IMR-90 (cell line): ENCODE results near the gene RASGRP2. TPM values are rescaled to one million over a fixed set of nuclear protein-coding genes. Genes with fewer than 3 reads are reported as not detected.

ENCODE experiments used
- ATAC-seq: fragments of 200-7000 bp; cut with Tn5 transposase; 2 replicates; pipeline ENCODE4 v1.9.1; 2020; ENCODE audit warnings: low read depth, mild to moderate bottlenecking, moderate library complexity
- BruUV-seq: library from RNA; stranded (reverse); fragments of 400-500 nt; replicated peaks from 2 replicates; lab custom pipeline; 2021; lab: Mats Ljungman, UMichigan
- CTCF ChIA-PET: fragments of 300-600 bp; formaldehyde crosslinking; extraction: SDS; loops from one replicate; lab custom pipeline; 2021; ENCODE audit warnings: antibody characterized with exemption; lab: Yijun Ruan, JAX
- POLR2A ChIA-PET: fragments of 300-600 bp; sonication (Branson Sonifier 250); formaldehyde crosslinking; loops from one replicate; lab custom pipeline; 2022; ENCODE audit warnings: antibody characterized with exemption; ENCODE audit not compliant: unreplicated experiment; lab: Charles Lee
- DNase-seq: peaks from one replicate; pipeline ENCODE4 v3.0.0; 2013
- H2AFZ ChIP-seq: replicated peaks from 2 replicates; pipeline ENCODE3; 2013; ENCODE audit warnings: low read length, mild to moderate bottlenecking; ENCODE audit not compliant: poor library complexity
- H2AK5ac ChIP-seq: 2 replicates; pipeline ENCODE4 v1.6.1; 2013; ENCODE audit warnings: low read depth, low read length, inconsistent platforms
- H2AK9ac ChIP-seq: replicated peaks from 2 replicates; pipeline ENCODE3; 2013; ENCODE audit warnings: mild to moderate bottlenecking, low read depth, low read length, moderate library complexity; ENCODE audit not compliant: poor library complexity
- H2BK120ac ChIP-seq: 2 replicates; pipeline ENCODE4 v1.6.1; 2013; ENCODE audit warnings: low read depth, low read length, inconsistent platforms
- H2BK15ac ChIP-seq: 3 replicates; pipeline ENCODE4 v1.6.1; 2013; ENCODE audit warnings: low read depth, low read length, inconsistent platforms
- H2BK20ac ChIP-seq: 2 replicates; pipeline ENCODE4 v1.6.1; 2013; ENCODE audit warnings: low read depth, mild to moderate bottlenecking, inconsistent platforms, low read length, moderate library complexity
- H2BK5ac ChIP-seq: 2 replicates; pipeline ENCODE4 v1.6.1; 2013; ENCODE audit warnings: mild to moderate bottlenecking, low read depth, low read length, inconsistent platforms; ENCODE audit not compliant: poor library complexity, severe bottlenecking
- H3K14ac ChIP-seq: replicated peaks from 2 replicates; pipeline ENCODE4 v1.6.1; 2013; ENCODE audit warnings: low read depth, low read length, inconsistent platforms
- H3K18ac ChIP-seq: 2 replicates; pipeline ENCODE4 v1.6.1; 2013; ENCODE audit warnings: low read depth, low read length, control low read depth
- H3K23ac ChIP-seq: 2 replicates; pipeline ENCODE4 v1.6.1; 2013; ENCODE audit warnings: low read depth, low read length, inconsistent platforms
- H3K27ac ChIP-seq: 2 replicates; pipeline ENCODE4 v1.5.1; 2013; ENCODE audit warnings: mild to moderate bottlenecking, control low read depth, low read length; ENCODE audit not compliant: insufficient read depth
- H3K27me3 ChIP-seq: 2 replicates; pipeline ENCODE4 v1.6.1; 2013; ENCODE audit warnings: low read length; ENCODE audit not compliant: control insufficient read depth, insufficient read depth
- H3K36me3 ChIP-seq: 2 replicates; pipeline ENCODE4 v1.6.1; 2013; ENCODE audit warnings: low read length, mixed read lengths; ENCODE audit not compliant: control insufficient read depth, insufficient read depth
- H3K4ac ChIP-seq: 2 replicates; pipeline ENCODE4 v1.6.1; 2013; ENCODE audit warnings: low read depth, low read length, inconsistent platforms
- H3K4me1 ChIP-seq: 2 replicates; pipeline ENCODE4 v1.6.1; 2013; ENCODE audit warnings: low read length, mixed read lengths; ENCODE audit not compliant: control insufficient read depth, insufficient read depth
- H3K4me2 ChIP-seq: 2 replicates; pipeline ENCODE4 v1.6.1; 2013; ENCODE audit warnings: low read depth, mild to moderate bottlenecking, control low read depth, low read length, moderate library complexity
- H3K4me3 ChIP-seq: 2 replicates; pipeline ENCODE4 v1.5.1; 2013; ENCODE audit warnings: low read depth, mild to moderate bottlenecking, control low read depth, low read length, moderate library complexity; ENCODE audit not compliant: insufficient read depth
- H3K56ac ChIP-seq: 2 replicates; pipeline ENCODE4 v1.6.1; 2013; ENCODE audit warnings: low read length, inconsistent platforms; ENCODE audit not compliant: insufficient read depth; ENCODE audit errors: extremely low read depth
- H3K79me1 ChIP-seq, 2 experiments: 2 replicates each; pipeline ENCODE4 v1.6.1; 2013; ENCODE audit warnings: low read length in 2 of 2, inconsistent platforms in 1 of 2, low read depth in 1 of 2
- H3K9ac ChIP-seq: 2 replicates; pipeline ENCODE4 v1.6.1; 2013; ENCODE audit warnings: low read depth, low read length, control low read depth
- H3K9me1 ChIP-seq: 2 replicates; pipeline ENCODE4 v1.6.1; 2013; ENCODE audit warnings: low read length, inconsistent platforms; ENCODE audit not compliant: insufficient read depth
- H3K9me3 ChIP-seq: 2 replicates; pipeline ENCODE4 v1.6.1; 2013; ENCODE audit warnings: low read length; ENCODE audit not compliant: control insufficient read depth, insufficient read depth
- H4K20me1 ChIP-seq: 2 replicates; pipeline ENCODE4 v1.6.1; 2013; ENCODE audit warnings: low read length, inconsistent platforms; ENCODE audit not compliant: insufficient read depth
- H4K5ac ChIP-seq: 2 replicates; pipeline ENCODE4 v1.6.1; 2013; ENCODE audit warnings: mild to moderate bottlenecking, low read depth, low read length, control low read depth
- H4K8ac ChIP-seq, 2 experiments: 2 replicates each; pipeline ENCODE4 v1.6.1; 2013; ENCODE audit warnings: low read depth in 2 of 2, low read length in 2 of 2, control low read depth in 1 of 2, inconsistent platforms in 1 of 2
- H4K91ac ChIP-seq: 2 replicates; pipeline ENCODE4 v1.6.1; 2013; ENCODE audit warnings: low read depth, low read length, inconsistent platforms; ENCODE audit not compliant: insufficient read depth
- CEBPB ChIP-seq: IDR thresholded peaks from 2 replicates; pipeline ENCODE4 v1.6.1; 2012; ENCODE audit warnings: low read depth, low read length, improper control_type of control experiment
- CHD1 ChIP-seq: IDR thresholded peaks from 2 replicates; pipeline ENCODE4 v1.6.1; 2012; ENCODE audit warnings: low read depth, low read length, improper control_type of control experiment
- FOS ChIP-seq: fragments of 150-350 bp; IDR thresholded peaks from 2 replicates; pipeline ENCODE4 v1.6.1; 2016; ENCODE audit warnings: low read depth, low read length
- MAFK ChIP-seq: IDR thresholded peaks from 2 replicates; pipeline ENCODE4 v1.6.1; 2012; ENCODE audit warnings: low read depth, low read length, improper control_type of control experiment
- MAZ ChIP-seq: IDR thresholded peaks from 2 replicates; pipeline ENCODE4 v1.6.1; 2012; ENCODE audit warnings: low read depth, mild to moderate bottlenecking, low read length, improper control_type of control experiment, moderate library complexity, borderline replicate concordance
- MXI1 ChIP-seq: IDR thresholded peaks from 2 replicates; pipeline ENCODE4 v1.6.1; 2012; ENCODE audit warnings: low read depth, mild to moderate bottlenecking, low read length, moderate library complexity, borderline replicate concordance
- RCOR1 ChIP-seq: IDR thresholded peaks from 2 replicates; pipeline ENCODE4 v1.6.1; 2012; ENCODE audit warnings: mild to moderate bottlenecking, low read length, improper control_type of control experiment; ENCODE audit not compliant: insufficient replicate concordance
- USF2 ChIP-seq: fragments of 150-350 bp; IDR thresholded peaks from 2 replicates; pipeline ENCODE4 v1.6.1; 2017; ENCODE audit warnings: mild to moderate bottlenecking, antibody characterized with exemption, low read length, low read depth
- WGBS, 2 experiments: methylation state at CpG; one replicate each; pipeline versions ENCODE4 v1.1.5 to v1.1.7; 2013; ENCODE audit warnings: missing lambda C conversion rate in 2 of 2; ENCODE audit not compliant: insufficient read length in 1 of 2; ENCODE audit errors: extremely low coverage in 2 of 2; 5-methylcytosine and 5-hydroxymethylcytosine counted together
- dilution Hi-C: fragments of 300-500 bp; cut with HindIII; formaldehyde crosslinking; loops from one replicate; pipeline ENCODE4 v1.14.3; 2018; ENCODE audit warnings: low sequenced_read_pairs; ENCODE audit not compliant: unreplicated experiment
- in situ Hi-C: fragments of 300-500 bp; cut with MboI; formaldehyde crosslinking; loops from 3 replicates; pipeline ENCODE4 v1.14.3; 2019; ENCODE audit warnings: low sequenced_read_pairs, inconsistent platforms, mixed read lengths
- intact Hi-C: fragments of 100-400 bp; cut with micrococcal nuclease; formaldehyde crosslinking; loops from 2 replicates; pipeline ENCODE4 v1.10.0; 2022
- polyA plus RNA-seq, 3 experiments: library from polyadenylated mRNA; depleted of rRNA; stranded (reverse); fragments of >200 nt; gene quantifications; 2 replicates each; pipeline ENCODE4 v1.2.3, GENCODE V29; 2012; ENCODE audit warnings: low replicate concordance in 1 of 3
- total RNA-seq: library from RNA; depleted of rRNA; stranded (reverse); fragments of >200 nt; gene quantifications from 2 replicates; pipeline ENCODE4 v1.2.3, GENCODE V29; 2012

The RASGRP2 gene
- total and polyA plus RNA-seq, 2 of the 4 experiments (the other 2 are of a cell fraction) = 1.2 TPM; not detected in 1

GRCh38 chr11:64741375-64742086 lies 2.4 kb downstream of the RASGRP2 start:
- H3K27me3 ChIP-seq = peaks cover 79% of the 10 kb centered on the region
- H3K18ac ChIP-seq = no peak overlapping the region
- no peaks in the 10 kb centered on the region; the same call in 1 of the 2 replicates for H4K20me1 ChIP-seq
- H3K27ac ChIP-seq = no peak overlapping the region
- TF ChIP-seq MAFK (no peak), USF2 (no peak), CEBPB (no peak), FOS (no peak), CHD1 (no peak), MXI1 (no peak), RCOR1 (no peak), MAZ (no peak)
- no peak overlapping the region for H3K9ac ChIP-seq
- H3K56ac ChIP-seq = no peak overlapping the region
- ChIA-PET POLR2A (no interaction called here), CTCF (no interaction called here)
- intact Hi-C loops (no loop called here), in situ Hi-C loops (no loop called here), dilution Hi-C loops (no loop called here)
- H2BK15ac ChIP-seq = no peak overlapping the region
- H3K9me3 ChIP-seq = no peaks in the 10 kb centered on the region
- no peak overlapping the region for H4K5ac ChIP-seq
- ATAC-seq = no peak
- H2BK5ac ChIP-seq = no peak overlapping the region
- peak overlapping the region; percentile 51 for H2AFZ ChIP-seq
- no peak overlapping the region for H3K23ac ChIP-seq
- peaks cover 11% of the 10 kb centered on the region for H3K4me1 ChIP-seq
- H3K4me3 ChIP-seq = no peak overlapping the region
- no peak overlapping the region for H2BK20ac ChIP-seq
- H2AK9ac ChIP-seq = no peak overlapping the region
- no peak overlapping the region for H3K4me2 ChIP-seq
- BruUV-seq = no TSS peak
- H4K8ac ChIP-seq = no peak overlapping the region
- no peak overlapping the region for H2AK5ac ChIP-seq
- DNase-seq = no peak
- H4K91ac ChIP-seq = no peak overlapping the region
- H3K14ac ChIP-seq = no peak overlapping the region
- no peak overlapping the region for H2BK120ac ChIP-seq
- 20% methylated on average over 13 of the region's 24 CpGs; no CpG with 5 or more reads in 1 of the 2 experiments for WGBS, 2 experiments
- H3K79me1 ChIP-seq = no peaks in the 10 kb centered on the region
- peaks cover 3% of the 10 kb centered on the region; the same call in 1 of the 2 replicates for H3K9me1 ChIP-seq
- H3K36me3 ChIP-seq = no peaks in the 10 kb centered on the region
- H3K4ac ChIP-seq = no peak overlapping the region
